Measurements from ENCODE around the gene TAS2R8. TPM values are rescaled to one million over a fixed set of nuclear protein-coding genes. Genes with fewer than 3 reads are reported as not detected.
A peak's percentile ranks its signal among the peaks of the same experiment; 100 is the strongest.

The TAS2R8 gene
- total and polyA plus RNA-seq, 2 of the 8 experiments (the other 6 are each of a cell fraction or from before 2014, with no cell fraction given), result not detected

GRCh38 chr12:10771132-10771733 lies 35.9 kb downstream of the TAS2R8 start:
- Histone ChIP-seq H2BK20ac (ENCODE audit: low read length) (no peak overlapping the region), H2AK5ac (ENCODE audit: low read depth, low read length) (no peak overlapping the region), H3K4me3 (ENCODE audit: extremely low read depth in 1 of 4, insufficient read depth in 2 of 4, low read depth in 3 of 4, low read length in 4 of 4) (no peak overlapping the region), H3K18ac (ENCODE audit: extremely low read depth, low read length) (no peak overlapping the region), H3K23me2 (ENCODE audit: low read depth, low read length) (no peaks in the 10 kb centered on the region), H3K27ac (ENCODE audit: low read depth, low read length) (no peak overlapping the region), H3K14ac (ENCODE audit: insufficient read length) (no peak overlapping the region), H3K9ac (replicated peaks in 1 of 4; ENCODE audit: extremely low read depth in 1 of 4, low read depth in 3 of 4, low read length in 3 of 4) (no peak overlapping the region), H3K23ac (ENCODE audit: insufficient read length) (no peak overlapping the region), H3K4me1 (replicated peaks in 1 of 4; ENCODE audit: control insufficient read depth in 3 of 4, insufficient read depth in 4 of 4, low read length in 3 of 4) (no peaks in the 10 kb centered on the region), H2BK120ac (replicated peaks; ENCODE audit: low read depth, low read length) (no peak overlapping the region), H3K4ac (replicated peaks; ENCODE audit: insufficient read length, low read depth, low read length) (no peak overlapping the region), H2BK5ac (ENCODE audit: low read depth, low read length) (no peak overlapping the region), H3K79me2 (ENCODE audit: control insufficient read depth in 1 of 2, insufficient read depth in 2 of 2, low read length in 2 of 2) (no peaks in the 10 kb centered on the region), H4K8ac (ENCODE audit: extremely low read depth, insufficient read depth, low read length) (no peak overlapping the region), H3K27me3 (replicated peaks in 1 of 4; ENCODE audit: control insufficient read depth in 3 of 4, extremely low read depth in 1 of 4, insufficient read depth in 3 of 4, low read length in 3 of 4) (no peaks in the 10 kb centered on the region), H3K36me3 (ENCODE audit: control insufficient read depth in 2 of 4, insufficient read depth in 4 of 4, low read length in 3 of 4) (no peaks in the 10 kb centered on the region), H4K5ac (ENCODE audit: insufficient read length, low read depth, low read length) (no peak overlapping the region), H2BK15ac (ENCODE audit: low read length) (no peak overlapping the region), H3K56ac (replicated peaks; ENCODE audit: insufficient read length, low read depth, low read length) (no peak overlapping the region), H3K4me2 (ENCODE audit: insufficient read depth in 1 of 2, low read depth in 2 of 2, low read length in 2 of 2) (no peak overlapping the region), H4K20me1 (replicated peaks in 1 of 2; ENCODE audit: control insufficient read depth in 1 of 2, insufficient read depth in 2 of 2, low read length in 2 of 2) (no peaks in the 10 kb centered on the region), H3K79me1 (ENCODE audit: low read depth, low read length) (no peaks in the 10 kb centered on the region), H4K91ac (replicated peaks; ENCODE audit: insufficient read length, low read length) (no peak overlapping the region), H2AFZ (ENCODE audit: low read length) (no peak overlapping the region), H2BK12ac (ENCODE audit: low read depth, low read length) (no peak overlapping the region), H3K9me3 (ENCODE audit: insufficient read depth in 2 of 2, low read depth in 1 of 2, low read length in 1 of 2) (no peaks in the 10 kb centered on the region)
- 35% methylated on average over 1 of the region's 1 CpG; no CpG with 5 or more reads in 1 of the 2 experiments for WGBS, 2 experiments (ENCODE audit: extremely low coverage in 1 of 2, insufficient coverage in 1 of 2, insufficient read length in 1 of 2, insufficient replicate concordance in 2 of 2, low coverage in 1 of 2, low lambda C conversion rate in 2 of 2, missing lambda C conversion rate in 1 of 2)
- CTCF ChIA-PET (ENCODE audit: partially characterized antibody), result interaction anchor here (0.7 to 6.8 kb wide), 20 partner anchors 8 to 739 kb away, joined by 3 to 75 read pairs (median 4); no protein-coding TSS in a partner anchor
- TF ChIP-seq GABPA (IDR thresholded peaks at IDR 0.05; ENCODE audit: borderline replicate concordance, insufficient read depth, low read length), result no peak
- TF ChIP-seq RAD21 (IDR thresholded peaks at IDR 0.05 in 1 of 2, conservative IDR thresholded peaks at IDR 0.05 in 1 of 2; ENCODE audit: low read depth in 2 of 2, low read length in 2 of 2), result peak; percentile 70 to 86
- peak in 2 of 3 experiments; percentile 28 to 47; a peak in 2 of 4 replicates for TF ChIP-seq CTCF (IDR thresholded peaks at IDR 0.05; ENCODE audit: control extremely low read depth in 1 of 3, insufficient read depth in 1 of 3, low read depth in 1 of 3, low read length in 3 of 3)
- DNase-seq (ENCODE audit: low read depth in 1 of 2, low spot score in 2 of 2) (no peak), FAIRE-seq (peak; percentile 7)
- POLR2A ChIA-PET (ENCODE audit: partially characterized antibody), result no interaction called here

Measured in H1 (cell line).